HG03342 (cell line): ENCODE data around the gene RAB22A.
A peak's percentile ranks its signal among the peaks of the same experiment; 100 is the strongest.

Experiments used
- ATAC-seq: cut with Tn5 transposase; IDR thresholded peaks from one replicate; pipeline ENCODE4 v1.9.1; 2021; ENCODE audit warnings: mild to moderate bottlenecking, moderate library complexity; ENCODE audit not compliant: unreplicated experiment

The RAB22A gene, protein sequence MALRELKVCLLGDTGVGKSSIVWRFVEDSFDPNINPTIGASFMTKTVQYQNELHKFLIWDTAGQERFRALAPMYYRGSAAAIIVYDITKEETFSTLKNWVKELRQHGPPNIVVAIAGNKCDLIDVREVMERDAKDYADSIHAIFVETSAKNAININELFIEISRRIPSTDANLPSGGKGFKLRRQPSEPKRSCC

DNA sequence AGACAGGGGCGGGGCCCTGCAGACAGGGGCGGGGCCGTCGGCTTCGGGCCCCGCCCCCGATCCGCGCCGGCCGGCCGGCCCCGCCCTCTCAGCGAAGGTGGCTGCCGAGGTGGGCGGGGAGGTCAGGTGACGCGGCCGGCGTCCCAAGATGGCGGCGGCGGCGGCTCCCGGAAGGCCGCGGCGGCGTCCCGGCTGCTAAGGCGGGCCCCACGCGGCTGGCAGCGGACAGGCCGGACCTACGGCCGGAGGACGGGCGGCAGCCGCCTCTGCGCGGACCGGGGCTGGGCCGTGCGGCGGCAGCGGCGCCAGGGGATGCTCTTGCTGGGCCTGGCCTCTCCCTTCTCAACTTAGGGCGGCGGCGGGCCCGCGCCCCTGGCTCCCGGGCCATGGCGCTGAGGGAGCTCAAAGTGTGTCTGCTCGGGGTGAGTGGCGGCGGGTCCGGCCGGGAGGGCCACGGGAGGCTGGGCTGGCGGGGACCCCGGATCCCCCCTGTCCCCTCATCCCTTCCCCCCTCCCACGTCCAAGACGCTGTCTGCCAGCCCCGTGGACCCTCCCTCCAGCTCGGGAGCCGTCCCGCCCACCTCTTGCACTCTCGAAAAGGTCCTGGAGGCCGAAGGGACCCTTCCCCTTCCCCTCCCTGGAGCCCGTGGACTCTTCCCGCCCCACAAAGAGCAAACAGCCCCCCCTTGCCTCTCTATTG lies at the start of gene RAB22A:
TSS of gene RAB22A (plus strand) at position 125 of the 700 bp plus-strand sequence. CDS start at position 387, 262 bp downstream.
- ATAC-seq: peak; percentile 75

DNA sequence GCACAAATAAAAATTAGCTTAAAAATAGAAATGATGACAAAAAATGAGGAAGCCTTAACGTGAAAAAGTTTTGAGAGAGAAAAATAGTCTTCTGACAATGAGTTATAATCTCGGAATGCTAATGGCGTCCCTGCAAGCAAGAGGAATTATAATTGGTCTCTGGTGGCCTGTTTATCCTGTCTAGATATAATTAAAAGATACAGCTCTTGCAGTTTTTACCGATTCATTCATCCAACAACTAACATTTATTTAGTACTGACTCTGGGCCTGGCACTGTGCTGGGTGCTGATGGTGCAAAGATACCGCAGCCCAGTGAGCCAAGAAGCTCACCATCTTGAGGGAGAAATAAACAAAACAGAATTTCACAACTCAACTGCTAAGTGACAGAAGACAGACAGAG lies 49.5 kb upstream of the RAB22A start:
- ATAC-seq: no peak

DNA sequence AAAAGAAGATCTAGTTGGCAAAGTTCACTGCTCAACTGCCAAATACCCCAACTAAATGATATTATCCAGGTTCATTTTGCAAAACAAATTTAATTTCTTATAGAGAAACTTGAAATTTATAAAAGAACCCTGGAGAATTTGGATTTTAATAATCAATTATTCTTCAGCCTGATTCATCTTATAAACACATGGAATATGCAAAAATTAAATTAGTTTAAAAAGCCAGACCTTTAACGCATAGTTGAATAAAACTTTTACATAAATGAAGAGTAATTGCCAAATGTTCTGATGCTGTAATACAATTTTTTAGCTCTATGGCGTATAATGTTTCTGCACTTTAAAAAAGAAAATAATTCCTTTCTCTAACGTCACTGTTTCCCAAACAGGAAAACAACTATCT lies 47.9 kb upstream of the RAB22A start:
- no peak for ATAC-seq

DNA sequence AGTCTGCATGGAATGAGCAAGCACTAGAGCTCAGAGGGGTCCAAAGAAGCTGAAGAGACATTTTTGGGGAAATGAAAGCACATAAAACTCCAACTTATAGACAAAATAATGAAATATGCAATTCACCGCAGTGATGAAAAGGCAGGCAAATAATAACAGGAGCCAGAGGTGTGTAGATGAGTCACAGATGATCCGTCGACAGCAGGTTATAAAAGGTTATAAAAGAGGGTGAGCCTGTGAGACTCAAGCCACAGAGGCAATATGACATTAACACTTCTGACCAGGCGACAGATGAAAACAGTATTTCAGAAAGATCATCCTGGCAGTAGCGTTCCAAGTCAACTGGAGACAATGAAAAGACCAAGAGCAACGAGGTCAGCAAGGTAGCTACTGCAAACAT lies 45.2 kb upstream of the RAB22A start:
- no peak for ATAC-seq

DNA sequence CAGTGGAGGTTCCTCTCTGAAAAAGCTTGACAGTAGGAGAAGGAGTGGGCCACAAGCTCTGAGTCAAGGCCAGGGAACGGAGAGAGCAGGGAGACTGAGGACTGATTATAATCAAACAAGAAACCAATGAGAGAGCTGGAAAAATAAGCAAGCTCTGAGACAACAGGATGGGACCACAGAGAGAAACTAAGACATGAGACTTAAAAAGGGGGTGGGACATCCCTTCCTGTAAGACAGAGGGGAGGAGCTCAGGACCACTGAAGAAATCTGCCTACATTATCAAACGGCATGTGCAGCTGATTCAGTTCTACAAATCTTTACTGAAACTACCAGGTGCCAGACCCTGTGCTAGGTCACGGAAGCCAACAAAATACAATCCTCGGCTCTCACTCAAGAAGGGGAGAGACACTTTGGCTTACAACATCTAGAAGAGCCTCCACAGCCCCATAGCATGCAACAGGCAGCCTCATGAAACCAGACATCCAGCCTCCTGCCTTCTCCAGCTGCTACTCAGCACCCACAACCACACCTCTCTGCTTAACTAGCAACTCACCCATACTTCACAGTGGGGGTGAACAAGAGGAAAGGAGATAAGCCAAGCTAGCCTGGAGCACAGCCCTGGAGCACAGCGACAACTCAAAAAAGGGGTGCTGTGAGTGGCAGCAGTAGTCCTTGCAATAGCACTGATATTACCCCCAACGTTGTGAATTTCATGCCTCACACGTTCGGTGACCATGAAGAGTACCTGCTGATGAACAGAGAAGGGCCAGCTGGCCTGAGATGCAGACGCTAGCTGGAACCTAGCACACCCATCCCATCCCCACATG lies 41.9 kb upstream of the RAB22A start:
- no peak for ATAC-seq

DNA sequence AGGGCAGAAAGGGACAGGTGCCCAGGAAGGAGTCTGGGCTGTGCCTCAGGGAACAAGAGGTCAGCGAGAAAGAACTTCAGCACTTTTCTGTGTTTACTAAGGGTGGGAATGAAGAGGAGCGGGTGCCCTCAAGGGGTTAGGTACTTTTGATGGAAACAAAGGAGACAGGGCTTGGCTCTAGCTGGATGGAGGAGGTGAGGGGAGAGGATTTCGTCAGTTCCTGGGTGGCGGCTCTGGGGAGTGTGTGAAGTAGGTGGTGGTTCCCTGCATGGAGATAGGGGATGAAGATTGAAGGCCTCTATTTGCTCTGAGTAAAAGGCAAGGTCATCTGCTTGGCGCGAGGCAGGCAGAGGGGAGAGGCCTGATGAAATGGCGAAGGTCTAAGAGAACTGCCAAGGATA lies 41.1 kb upstream of the RAB22A start:
- ATAC-seq: no peak

DNA sequence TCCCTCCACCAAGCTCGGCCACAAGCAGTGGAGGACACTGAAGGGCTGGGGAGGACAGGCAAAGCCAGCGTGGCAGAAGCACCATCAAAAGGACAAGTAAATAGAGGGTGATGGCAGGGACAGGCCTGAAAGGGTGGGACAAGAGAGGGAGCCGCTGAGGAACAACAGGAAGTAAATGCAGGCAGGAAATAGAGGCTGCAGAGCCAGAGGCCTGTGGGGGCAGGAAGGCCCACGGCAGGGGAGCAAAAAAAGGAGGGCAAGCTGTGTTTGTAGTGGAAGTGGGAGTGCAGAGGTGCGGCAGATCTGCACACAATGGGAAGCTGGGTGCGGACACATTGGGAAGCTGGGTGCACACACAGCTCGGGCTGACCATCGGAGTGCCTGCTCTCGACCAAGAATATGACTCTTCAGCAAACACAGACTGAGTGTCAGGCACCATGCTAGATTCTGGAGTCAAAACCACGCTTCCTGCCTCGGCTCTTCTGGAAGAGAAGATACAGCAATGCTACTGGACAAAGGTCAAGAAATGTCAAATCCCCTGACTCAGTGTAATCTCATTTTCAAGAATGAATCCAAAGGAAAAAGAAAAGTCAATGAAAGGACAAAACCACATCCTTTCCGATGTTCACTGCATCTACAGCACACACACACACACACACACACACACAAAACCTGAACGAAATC lies 40.4 kb upstream of the RAB22A start:
- ATAC-seq: no peak

DNA sequence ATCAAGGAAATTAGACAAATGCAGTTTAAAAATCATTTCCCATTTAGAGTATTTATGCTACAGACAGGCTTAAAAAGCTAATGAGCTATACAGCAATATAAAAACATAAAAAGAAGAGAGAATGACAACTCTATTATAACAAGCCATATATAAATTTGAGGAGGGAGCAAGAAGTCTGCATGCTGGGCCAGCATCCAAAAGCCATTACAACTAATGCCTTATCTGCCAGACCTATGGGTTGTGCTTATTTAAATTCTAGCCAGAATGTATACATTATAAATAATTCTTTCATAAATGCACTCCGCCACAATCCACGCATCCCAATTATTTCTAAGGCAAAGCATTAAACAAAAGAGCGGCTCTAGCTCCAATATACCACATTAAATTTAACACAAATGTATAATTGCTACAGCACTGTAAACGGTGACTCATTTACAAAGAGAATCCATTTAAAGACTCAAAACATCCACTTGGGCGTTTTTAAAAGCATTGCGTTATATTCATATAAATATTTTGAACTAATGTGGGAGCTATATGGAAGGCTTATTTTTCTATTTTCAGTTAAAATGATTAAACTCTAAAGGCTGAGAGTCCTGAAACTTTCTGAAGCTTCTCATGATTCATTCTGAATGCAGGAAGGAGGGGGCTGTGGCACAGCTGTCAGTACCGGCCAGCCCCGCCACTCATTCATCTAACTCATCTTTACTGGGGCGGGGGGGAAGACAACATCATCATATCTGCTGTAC lies 37.7 kb upstream of the RAB22A start:
- no peak for ATAC-seq

DNA sequence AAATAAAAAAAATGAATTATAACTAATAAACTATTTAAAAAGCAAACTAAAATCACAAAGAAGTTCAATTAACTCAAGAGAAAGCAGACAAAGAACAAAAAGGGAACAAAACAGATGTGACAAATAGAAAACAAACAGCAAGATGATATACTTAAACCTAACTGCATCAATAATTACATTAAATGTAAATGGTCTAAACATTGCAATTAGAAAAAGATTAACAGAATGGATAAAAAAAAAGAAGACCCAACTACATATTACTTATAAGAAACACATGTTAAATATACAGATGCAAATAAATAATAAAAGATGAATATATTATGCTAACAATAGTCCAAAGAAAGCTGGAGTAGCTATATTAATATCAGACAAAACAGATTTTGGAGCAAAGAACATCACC lies 35.1 kb upstream of the RAB22A start:
- ATAC-seq: no peak

DNA sequence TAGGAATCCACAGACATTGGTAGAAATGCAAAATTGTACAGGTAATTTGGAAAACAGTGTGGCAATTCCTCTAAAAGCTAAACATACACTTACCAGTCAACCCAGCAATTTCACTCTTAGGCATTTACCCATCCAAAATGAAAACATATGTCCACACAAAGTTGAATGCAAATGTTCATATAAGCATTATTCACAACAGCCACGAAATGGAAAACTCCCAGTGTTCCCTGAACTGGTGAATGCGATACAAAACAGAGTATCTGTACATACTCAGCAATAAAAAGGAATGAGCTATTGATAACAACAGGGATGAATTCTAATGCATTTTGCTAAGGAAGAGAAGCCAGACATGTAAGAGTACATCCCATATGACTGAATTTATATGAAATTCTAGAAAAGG lies 32.4 kb upstream of the RAB22A start:
- ATAC-seq: no peak

DNA sequence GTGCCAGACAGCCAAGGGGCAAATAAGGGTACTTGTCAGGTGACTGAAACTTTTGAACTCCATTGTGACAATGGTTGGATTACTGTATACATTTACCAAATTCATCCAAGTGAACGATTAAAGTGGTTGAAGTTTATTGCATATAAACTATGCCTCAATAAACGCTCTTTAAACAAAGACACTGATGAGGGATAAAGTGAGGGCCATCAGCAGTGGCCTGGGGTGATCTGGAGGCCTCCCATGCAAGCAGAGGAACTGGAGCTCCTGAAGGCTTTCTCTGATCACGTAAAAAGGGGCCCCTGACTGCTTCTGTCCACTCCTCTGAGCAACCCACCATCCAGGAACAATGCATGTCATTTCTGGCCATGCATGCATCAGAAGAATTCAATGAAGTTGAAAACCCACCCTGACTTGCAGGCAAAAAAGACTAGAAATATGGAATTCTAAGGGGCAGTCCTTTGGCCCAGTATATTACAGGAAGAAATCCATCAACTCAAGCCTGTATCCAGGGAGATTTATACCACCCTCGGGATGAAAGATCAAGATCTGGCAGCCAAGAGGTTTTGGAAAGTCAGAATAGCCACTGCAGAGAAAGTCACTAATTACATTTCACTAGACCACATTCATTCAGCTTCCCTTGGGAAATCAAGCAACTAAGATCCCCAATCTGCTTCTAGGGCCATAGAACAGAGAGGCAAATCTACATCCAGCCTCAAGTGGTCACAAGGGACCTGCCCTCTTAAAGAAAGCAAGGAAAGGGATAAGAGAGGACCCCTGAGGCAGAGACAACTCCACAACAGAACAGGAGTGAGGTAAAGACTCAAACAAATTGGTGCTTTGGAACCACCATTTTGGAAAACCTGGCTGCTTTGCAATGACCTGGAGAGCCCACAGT lies 31.7 kb upstream of the RAB22A start:
- no peak for ATAC-seq

DNA sequence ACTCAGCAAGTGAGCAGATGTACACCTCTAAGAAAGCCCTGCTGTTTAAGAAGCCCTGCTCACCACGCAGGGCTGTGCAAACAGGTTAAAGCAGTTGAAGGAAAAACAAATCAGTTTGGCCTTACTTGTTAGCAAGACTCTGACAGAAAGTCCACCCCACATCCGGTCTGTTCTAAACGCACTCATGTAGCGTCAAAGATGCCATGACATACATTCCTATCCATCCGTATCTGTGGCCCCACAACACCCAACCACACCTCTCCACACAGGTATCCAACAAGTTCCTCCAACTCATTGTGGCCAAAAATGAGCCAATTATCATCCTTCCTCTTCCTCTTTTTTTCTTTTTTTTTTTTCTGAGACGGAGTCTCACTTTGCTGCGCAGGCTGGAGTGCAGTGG lies 22.8 kb upstream of the RAB22A start:
- ATAC-seq: no peak

DNA sequence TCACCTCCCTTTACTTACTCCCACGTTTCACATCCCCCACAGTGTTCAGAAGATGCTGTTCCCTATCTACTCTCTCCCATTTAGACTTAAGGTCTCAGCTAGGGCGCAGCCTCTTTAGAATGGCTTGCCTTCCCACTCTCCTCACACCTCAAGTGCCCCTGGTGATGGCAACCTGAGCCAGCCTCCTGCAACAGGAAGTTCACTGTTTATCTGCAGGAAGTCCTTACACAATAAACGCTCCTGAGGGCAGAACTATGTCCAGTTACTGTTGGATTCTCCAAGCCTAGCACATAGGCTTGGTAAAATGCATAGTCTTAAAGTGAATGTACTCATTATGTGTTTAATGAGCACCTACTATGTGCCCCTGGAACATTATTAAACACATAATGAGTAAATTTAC lies 21.9 kb upstream of the RAB22A start:
- no peak for ATAC-seq

DNA sequence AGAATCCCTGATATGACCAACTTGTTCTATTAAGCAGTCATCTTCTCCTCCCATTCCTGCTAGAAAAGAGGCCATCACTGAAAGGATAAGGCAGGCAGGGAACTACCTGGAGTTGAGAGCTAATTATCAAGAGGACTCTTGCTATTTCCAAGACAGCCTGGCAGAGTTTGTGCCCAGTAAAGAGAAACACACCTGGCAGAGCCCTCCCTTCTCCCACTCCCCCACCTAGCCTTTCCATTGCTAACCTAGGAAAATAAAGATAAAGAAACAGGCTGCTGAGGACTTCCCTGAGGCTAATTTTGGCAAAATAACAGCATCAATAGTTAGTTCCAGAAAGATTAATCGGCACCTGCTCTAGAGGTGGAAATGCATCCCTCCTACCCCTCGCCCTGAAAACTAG lies 20.4 kb upstream of the RAB22A start:
- ATAC-seq: no peak

DNA sequence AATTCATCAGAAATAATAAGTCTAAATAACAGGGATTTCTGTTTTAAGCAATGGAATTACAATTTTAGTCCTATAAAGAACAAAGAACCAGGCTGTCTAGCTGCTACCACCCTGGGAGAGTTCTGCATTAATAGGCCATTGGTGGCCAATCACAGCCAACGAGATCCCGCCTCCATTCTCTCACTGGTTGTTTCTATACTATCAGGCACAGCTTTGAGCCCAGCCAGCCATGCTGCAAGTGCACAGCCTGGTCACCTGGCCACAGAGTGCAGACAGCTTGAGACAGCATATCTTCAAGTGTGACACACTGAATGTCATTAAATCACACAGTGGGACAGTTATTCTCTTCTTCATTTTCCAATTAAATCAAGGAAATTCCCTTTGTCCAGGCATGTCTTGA lies 16.1 kb upstream of the RAB22A start:
- no peak for ATAC-seq

DNA sequence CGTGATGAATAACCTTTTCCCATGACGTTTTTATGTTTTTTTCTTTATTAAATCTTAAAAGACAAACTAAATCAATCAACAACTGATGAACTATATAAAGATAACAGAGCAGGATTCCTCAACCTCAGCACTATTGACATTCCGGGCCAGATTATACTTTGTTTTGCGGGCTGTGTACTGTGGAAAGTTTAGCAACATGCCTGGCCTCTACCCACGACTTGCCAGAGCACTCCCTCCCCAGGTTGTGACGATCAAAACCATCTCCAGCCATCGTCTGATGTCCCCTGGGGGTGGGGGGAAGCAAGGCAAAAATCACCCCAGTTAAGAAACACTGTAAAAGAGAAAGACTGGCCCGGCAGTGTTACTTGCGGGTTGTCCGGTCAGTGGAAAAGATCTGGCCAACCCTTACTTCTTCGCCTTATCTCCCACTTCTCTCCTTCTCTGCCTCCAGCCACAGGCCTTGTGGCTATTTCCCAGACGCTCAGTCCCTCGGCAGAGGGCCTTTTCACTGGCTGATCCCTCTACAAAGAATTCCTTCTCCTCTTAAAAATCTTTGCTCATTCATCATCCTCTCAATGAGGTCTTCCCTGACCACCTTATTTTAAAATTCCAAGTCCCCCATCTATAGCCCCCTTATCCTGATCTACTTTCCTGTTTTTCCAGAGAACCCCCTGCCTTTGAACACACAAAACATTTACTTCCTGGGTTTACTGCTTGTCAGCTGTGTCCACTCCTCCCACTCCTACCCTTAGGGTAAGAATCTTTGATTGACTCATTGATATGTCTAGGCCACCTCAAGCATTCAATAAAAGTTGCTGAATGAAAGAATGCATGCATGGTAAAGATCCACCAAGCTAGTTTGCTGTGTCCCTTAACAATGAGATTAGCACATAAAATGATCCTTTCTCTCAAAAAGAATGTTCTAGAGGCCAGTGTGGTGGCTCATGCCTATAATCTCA lies 14.7 kb upstream of the RAB22A start:
- no peak for ATAC-seq

DNA sequence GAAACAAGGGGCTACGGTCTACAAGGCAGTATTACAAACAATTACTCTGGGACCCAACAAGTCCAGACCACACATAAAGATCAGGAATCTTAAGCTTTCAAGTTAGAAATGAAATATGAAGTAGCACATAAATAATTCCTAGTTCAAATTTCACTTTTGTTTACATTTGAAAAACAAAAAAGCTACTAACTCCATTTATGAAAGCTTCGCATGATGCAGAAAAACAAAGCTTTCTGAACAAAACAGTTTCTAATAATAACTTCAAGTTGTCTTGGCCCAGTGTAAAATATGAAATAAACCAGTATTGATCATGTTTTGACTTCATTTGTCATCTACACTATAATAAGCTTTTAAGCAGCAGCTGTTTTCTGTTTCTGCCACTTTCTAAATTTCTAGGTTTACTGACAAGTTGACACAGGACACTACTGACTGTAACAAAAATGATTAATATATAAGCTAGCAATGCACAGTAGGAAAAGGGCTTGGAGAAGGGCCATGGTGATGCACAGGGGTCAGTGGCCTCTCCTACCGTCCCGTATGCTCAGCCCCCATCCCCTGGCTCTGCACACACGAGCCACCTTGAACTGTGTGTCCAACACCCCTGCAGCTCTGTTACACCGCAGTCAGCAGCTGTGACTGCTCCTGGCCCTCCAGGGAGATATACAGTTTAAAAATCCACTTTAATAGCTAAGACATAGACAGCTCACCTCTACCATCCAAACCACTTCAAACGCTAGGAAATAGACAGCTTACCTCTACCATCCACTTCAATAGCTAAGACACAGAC lies 13.3 kb upstream of the RAB22A start:
- no peak for ATAC-seq

DNA sequence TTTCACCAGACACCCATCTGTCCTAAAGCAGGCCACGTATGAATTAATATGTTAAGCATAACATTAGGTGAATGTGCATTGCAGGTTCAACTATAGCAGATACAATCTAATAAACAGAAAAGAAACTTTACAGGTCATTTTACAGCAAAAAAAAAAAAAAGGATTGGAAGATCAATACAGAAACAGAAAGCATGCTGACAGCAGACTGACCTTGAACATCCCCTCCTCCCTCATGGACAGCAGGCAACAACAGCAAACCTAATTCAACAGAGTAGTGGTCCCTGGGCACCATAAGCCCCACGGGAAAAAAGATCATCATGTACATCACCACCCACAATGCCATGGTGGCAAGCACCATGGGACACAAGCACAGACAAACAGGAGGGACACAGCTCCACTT lies 12.1 kb upstream of the RAB22A start:
- no peak for ATAC-seq
